PC-3 (cell line): ENCODE measurements around the gene RARRES2. TPM values are rescaled to one million over a fixed set of nuclear protein-coding genes. Genes with fewer than 3 reads are reported as not detected.

Experiments used
- ATAC-seq: fragments of 200-7000 bp; cut with Tn5 transposase; 2 replicates; pipeline ENCODE4 v1.9.1; 2020; ENCODE audit warnings: mild to moderate bottlenecking, moderate library complexity
- BruUV-seq: library from RNA; stranded (reverse); fragments of 400-500 nt; replicated peaks from 2 replicates; lab custom pipeline; 2021; lab: Mats Ljungman, UMichigan
- CTCF ChIA-PET: fragments of 300-600 bp; sonication (Branson Sonifier 250); formaldehyde crosslinking; loops from one replicate; lab custom pipeline; 2022; ENCODE audit warnings: antibody characterized with exemption; lab: Charles Lee
- POLR2A ChIA-PET: fragments of 300-600 bp; sonication (Branson Sonifier 250); formaldehyde crosslinking; loops from one replicate; lab custom pipeline; 2022; ENCODE audit warnings: antibody characterized with exemption; ENCODE audit not compliant: unreplicated experiment; lab: Charles Lee
- DNase-seq: peaks from one replicate; pipeline ENCODE4 v3.0.0-alpha.2; 2015
- H2AFZ ChIP-seq: fragments of 300-600 bp; sonication (generic); 2 replicates; pipeline ENCODE4 v1.6.0; 2016; ENCODE audit warnings: antibody characterized with exemption, low read length
- H3F3A ChIP-seq: fragments of 300-600 bp; sonication (generic); one replicate; pipeline ENCODE4 v1.6.0; 2017; ENCODE audit warnings: antibody characterized with exemption, low read length, control low read depth, mild to moderate bottlenecking; ENCODE audit not compliant: unreplicated experiment
- H3K27ac ChIP-seq: fragments of 300-600 bp; sonication (generic); 2 replicates; pipeline ENCODE4 v1.5.1; 2016; ENCODE audit warnings: mild to moderate bottlenecking, low read length
- H3K27me3 ChIP-seq: fragments of 300-600 bp; sonication (generic); 2 replicates; pipeline ENCODE4 v1.6.1; 2016; ENCODE audit warnings: low read length, mixed read lengths
- H3K36me3 ChIP-seq: fragments of 300-600 bp; sonication (generic); 2 replicates; pipeline ENCODE4 v1.6.1; 2016; ENCODE audit warnings: low read depth, mixed run types, low read length, mixed read lengths
- H3K4me1 ChIP-seq: fragments of 300-600 bp; sonication (generic); 2 replicates; pipeline ENCODE4 v1.5.1; 2016; ENCODE audit warnings: low read length; ENCODE audit not compliant: insufficient read depth
- H3K4me2 ChIP-seq: fragments of 300-600 bp; sonication (generic); 2 replicates; pipeline ENCODE4 v1.6.0; 2016; ENCODE audit warnings: low read length
- H3K4me3 ChIP-seq: fragments of 300-600 bp; sonication (generic); 2 replicates; pipeline ENCODE4 v1.5.1; 2016; ENCODE audit warnings: mild to moderate bottlenecking, low read length, mixed read lengths
- H3K79me2 ChIP-seq: fragments of 300-600 bp; sonication (generic); 2 replicates; pipeline ENCODE4 v1.6.1; 2017; ENCODE audit warnings: low read length, mixed read lengths
- H3K9ac ChIP-seq: fragments of 300-600 bp; sonication (generic); 2 replicates; pipeline ENCODE4 v1.6.0; 2016; ENCODE audit warnings: mild to moderate bottlenecking, low read length
- H3K9me2 ChIP-seq: fragments of 300-600 bp; sonication (generic); replicated peaks from 2 replicates; pipeline ENCODE4 v1.6.1; 2016; ENCODE audit warnings: mixed run types, low read length, mixed read lengths
- H3K9me3 ChIP-seq: fragments of 300-600 bp; sonication (generic); 2 replicates; pipeline ENCODE4 v1.6.1; 2016; ENCODE audit warnings: low read length, mixed read lengths
- H4K20me1 ChIP-seq: fragments of 300-600 bp; sonication (generic); 2 replicates; pipeline ENCODE4 v1.6.1; 2016; ENCODE audit warnings: low read length, mixed read lengths
- EZH2 ChIP-seq: fragments of 300-600 bp; sonication (generic); IDR thresholded peaks from one replicate; pipeline ENCODE4 v1.6.1; 2017; ENCODE audit warnings: antibody characterized with exemption, mild to moderate bottlenecking, low read length; ENCODE audit not compliant: unreplicated experiment
- EZH2phosphoT487 ChIP-seq: fragments of 300-600 bp; sonication (generic); IDR thresholded peaks from 2 replicates; pipeline ENCODE4 v1.6.1; 2018; ENCODE audit warnings: mild to moderate bottlenecking, antibody characterized with exemption, low read length, borderline replicate concordance
- intact Hi-C: fragments of 100-400 bp; cut with micrococcal nuclease; formaldehyde crosslinking; loops from 2 replicates; pipeline ENCODE4 v1.9.0; 2023
- total RNA-seq: library from RNA; depleted of rRNA; stranded (reverse); fragments of >200 nt; gene quantifications from 2 replicates; pipeline ENCODE4 v1.2.3, GENCODE V29; 2014
- TF ChIP-seq, protein P1 (sequence below): fragments of 300-600 bp; sonication (generic); conservative IDR thresholded peaks from 2 replicates; pipeline ENCODE4 v1.5.1; 2017; ENCODE audit warnings: antibody characterized with exemption, low read depth, mild to moderate bottlenecking, low read length

The RARRES2 gene
- total RNA-seq, 1 experiment from 2014 or later = 1.6 TPM

DNA sequence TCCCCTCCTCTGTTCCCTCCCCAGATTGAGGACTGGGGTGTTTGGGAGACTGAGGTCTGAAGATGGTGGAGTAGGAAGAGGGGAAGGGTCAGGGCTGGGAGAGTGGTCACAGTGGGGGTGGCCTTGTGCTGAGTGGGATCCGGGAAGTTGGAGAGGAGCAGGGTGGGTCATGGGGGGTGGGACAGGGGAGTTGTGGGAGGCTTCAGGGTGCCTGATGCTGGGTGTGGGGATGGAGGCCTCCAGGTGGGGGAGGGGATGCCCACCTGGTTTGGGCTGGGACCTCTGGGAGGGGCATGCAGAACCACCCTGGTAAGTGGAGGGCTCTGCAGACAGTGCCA, 40.3 kb upstream of the RARRES2 start:
- intact Hi-C loops = no loop called here
- POLR2A ChIA-PET = no interaction called here
- peaks cover 5% of the 10 kb centered on the region for H3F3A ChIP-seq
- no peak overlapping the region for H3K4me3 ChIP-seq
- H3K36me3 ChIP-seq = no peaks in the 10 kb centered on the region
- H3K79me2 ChIP-seq = no peaks in the 10 kb centered on the region
- no peaks in the 10 kb centered on the region for H3K9me3 ChIP-seq
- no peaks in the 10 kb centered on the region for H4K20me1 ChIP-seq
- CTCF ChIA-PET = no interaction called here
- H3K4me1 ChIP-seq = peaks cover 18% of the 10 kb centered on the region
- H3K9ac ChIP-seq = no peak overlapping the region
- no peak overlapping the region for H3K27ac ChIP-seq
- ATAC-seq (no peak), DNase-seq (no peak)
- H2AFZ ChIP-seq = no peak overlapping the region
- H3K27me3 ChIP-seq = no peaks in the 10 kb centered on the region
- no peak for TF ChIP-seq EZH2phosphoT487
- TF ChIP-seq EZH2 = no peak
- TF ChIP-seq, protein P1, sequence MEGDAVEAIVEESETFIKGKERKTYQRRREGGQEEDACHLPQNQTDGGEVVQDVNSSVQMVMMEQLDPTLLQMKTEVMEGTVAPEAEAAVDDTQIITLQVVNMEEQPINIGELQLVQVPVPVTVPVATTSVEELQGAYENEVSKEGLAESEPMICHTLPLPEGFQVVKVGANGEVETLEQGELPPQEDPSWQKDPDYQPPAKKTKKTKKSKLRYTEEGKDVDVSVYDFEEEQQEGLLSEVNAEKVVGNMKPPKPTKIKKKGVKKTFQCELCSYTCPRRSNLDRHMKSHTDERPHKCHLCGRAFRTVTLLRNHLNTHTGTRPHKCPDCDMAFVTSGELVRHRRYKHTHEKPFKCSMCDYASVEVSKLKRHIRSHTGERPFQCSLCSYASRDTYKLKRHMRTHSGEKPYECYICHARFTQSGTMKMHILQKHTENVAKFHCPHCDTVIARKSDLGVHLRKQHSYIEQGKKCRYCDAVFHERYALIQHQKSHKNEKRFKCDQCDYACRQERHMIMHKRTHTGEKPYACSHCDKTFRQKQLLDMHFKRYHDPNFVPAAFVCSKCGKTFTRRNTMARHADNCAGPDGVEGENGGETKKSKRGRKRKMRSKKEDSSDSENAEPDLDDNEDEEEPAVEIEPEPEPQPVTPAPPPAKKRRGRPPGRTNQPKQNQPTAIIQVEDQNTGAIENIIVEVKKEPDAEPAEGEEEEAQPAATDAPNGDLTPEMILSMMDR = no peak
- no peak overlapping the region for H3K4me2 ChIP-seq
- no TSS peak for BruUV-seq
- no peaks in the 10 kb centered on the region for H3K9me2 ChIP-seq

DNA sequence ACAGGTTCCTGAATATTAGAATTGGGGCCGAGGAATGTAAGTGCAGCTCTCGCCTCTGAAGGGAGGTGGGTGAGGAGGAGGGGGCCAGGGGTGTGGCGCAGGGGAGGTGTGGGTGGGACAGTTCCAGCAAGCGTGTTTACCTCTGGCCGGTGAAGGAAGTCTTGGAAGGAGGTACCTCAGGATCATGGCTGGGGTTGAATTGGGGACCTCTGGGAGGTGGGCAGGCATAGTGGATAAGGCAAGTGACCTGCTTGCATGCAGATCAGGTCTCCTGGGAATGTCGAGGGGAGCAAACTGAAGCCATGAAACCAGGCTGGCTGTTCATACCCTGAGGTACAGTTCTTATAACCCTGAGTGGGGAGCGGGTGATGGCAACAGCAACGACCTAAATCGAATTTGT, 39.7 kb upstream of the RARRES2 start:
- TF ChIP-seq EZH2 (no peak), EZH2phosphoT487 (no peak)
- TF ChIP-seq, protein P1 = no peak
- Histone ChIP-seq H3K79me2 (no peaks in the 10 kb centered on the region), H3K9ac (no peak overlapping the region), H3K9me2 (no peaks in the 10 kb centered on the region), H3K9me3 (no peaks in the 10 kb centered on the region), H3K27ac (no peak overlapping the region), H3K4me2 (no peak overlapping the region), H3K27me3 (no peaks in the 10 kb centered on the region), H3K36me3 (no peaks in the 10 kb centered on the region), H2AFZ (no peak overlapping the region), H3F3A (peaks cover 5% of the 10 kb centered on the region), H3K4me1 (peaks cover 18% of the 10 kb centered on the region), H4K20me1 (no peaks in the 10 kb centered on the region), H3K4me3 (no peak overlapping the region)
- intact Hi-C loops = no loop called here
- ATAC-seq (no peak), DNase-seq (no peak)
- ChIA-PET POLR2A (no interaction called here), CTCF (no interaction called here)
- BruUV-seq = no TSS peak

DNA sequence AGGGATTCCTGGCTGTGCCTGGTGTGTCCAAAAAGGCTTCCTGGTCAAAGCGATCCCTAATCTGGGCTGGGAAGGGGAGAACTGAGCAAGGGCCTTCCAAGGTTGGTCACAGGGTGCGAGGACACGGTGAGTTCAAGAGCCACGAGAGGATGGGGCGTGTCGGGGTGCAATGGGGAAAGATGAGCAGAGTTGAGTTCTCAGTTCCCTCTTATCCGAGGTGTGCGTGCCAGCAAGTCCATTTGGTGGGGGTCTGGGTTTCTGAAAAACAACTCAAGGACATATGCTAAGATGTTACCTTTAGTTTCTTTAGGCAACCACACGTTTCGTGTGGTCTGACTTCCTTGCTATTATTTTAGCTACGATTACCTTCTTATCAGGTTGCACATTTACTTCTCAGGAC, 39.0 kb upstream of the RARRES2 start:
- ChIA-PET CTCF (no interaction called here), POLR2A (no interaction called here)
- BruUV-seq = no TSS peak
- Histone ChIP-seq H3K9me3 (no peaks in the 10 kb centered on the region), H3K27ac (no peak overlapping the region), H2AFZ (no peak overlapping the region), H3K4me3 (peak overlapping the region; percentile 89; the same call in 1 of the 2 replicates), H3F3A (peaks cover 5% of the 10 kb centered on the region), H3K9ac (no peak overlapping the region), H3K4me1 (peaks cover 18% of the 10 kb centered on the region), H3K9me2 (no peaks in the 10 kb centered on the region), H3K79me2 (no peaks in the 10 kb centered on the region), H4K20me1 (no peaks in the 10 kb centered on the region), H3K36me3 (no peaks in the 10 kb centered on the region), H3K27me3 (no peaks in the 10 kb centered on the region), H3K4me2 (peak overlapping the region; percentile 91)
- TF ChIP-seq EZH2 (no peak), EZH2phosphoT487 (no peak)
- TF ChIP-seq, protein P1 = no peak
- DNase-seq = no peak
- intact Hi-C loops = loop anchor here (1.0 kb wide), 1 partner anchor 20 kb away; no protein-coding TSS in a partner anchor
- ATAC-seq = no peak
